Keratinocyte (primary cell): Measurements from ENCODE around the gene SUPT16H. TPM values are rescaled to one million over a fixed set of nuclear protein-coding genes. Genes with fewer than 3 reads are reported as not detected.

Experiments used
- DNase-seq: peaks from one replicate; pipeline ENCODE4 v3.0.0-alpha.2; 2011; ENCODE audit warnings: low read depth, missing footprints, low spot score
- FAIRE-seq: peaks from 2 replicates; lab custom pipeline; 2011; peaks lifted over from hg19 to GRCh38; lab: Jason Lieb, UNC
- H2AFZ ChIP-seq: 2 replicates; pipeline ENCODE4 v1.6.0; 2012; ENCODE audit warnings: low read length, control low read depth, inconsistent platforms; ENCODE audit not compliant: control insufficient read depth
- H3K27ac ChIP-seq: 2 replicates; pipeline ENCODE4 v1.5.1; 2011; ENCODE audit warnings: low read length; ENCODE audit not compliant: control insufficient read depth, insufficient read depth
- H3K27me3 ChIP-seq: 3 replicates; pipeline ENCODE4 v1.6.0; 2011; ENCODE audit warnings: low read length; ENCODE audit not compliant: control insufficient read depth, insufficient read depth; ENCODE audit errors: extremely low read depth
- H3K36me3 ChIP-seq, 2 experiments: 2 replicates in 1 of 2; 3 replicates in 1 of 2; pipeline ENCODE4 v1.5.1; 2011; ENCODE audit warnings: low read length in 2 of 2, mild to moderate bottlenecking in 1 of 2; ENCODE audit not compliant: control insufficient read depth in 2 of 2, insufficient read depth in 2 of 2; ENCODE audit errors: extremely low read depth in 1 of 2
- H3K4me1 ChIP-seq: 3 replicates; pipeline ENCODE4 v1.5.1; 2011; ENCODE audit warnings: low read length; ENCODE audit not compliant: control insufficient read depth, insufficient read depth; ENCODE audit errors: extremely low read depth
- H3K4me2 ChIP-seq: 3 replicates; pipeline ENCODE4 v1.6.0; 2011; ENCODE audit warnings: low read depth, low read length; ENCODE audit not compliant: control insufficient read depth, insufficient read depth; ENCODE audit errors: extremely low read depth
- H3K4me3 ChIP-seq, 3 experiments: fragments of 200-600 bp in 1 of 3; sonication (generic) in 1 of 3; 2 replicates in 2 of 3; 3 replicates in 1 of 3; pipeline ENCODE4 v1.5.1; 2011 to 2016; ENCODE audit warnings: low read length in 3 of 3, mild to moderate bottlenecking in 3 of 3, control low read depth in 2 of 3, inconsistent platforms in 1 of 3, low read depth in 1 of 3, mixed read lengths in 1 of 3, mixed run types in 1 of 3, moderate library complexity in 1 of 3; ENCODE audit not compliant: control insufficient read depth in 2 of 3, insufficient read depth in 2 of 3; ENCODE audit errors: extremely low read depth in 1 of 3
- H3K79me2 ChIP-seq: 2 replicates; pipeline ENCODE4 v1.6.0; 2012; ENCODE audit warnings: low read length; ENCODE audit not compliant: control insufficient read depth, insufficient read depth
- H3K9ac ChIP-seq: 3 replicates; pipeline ENCODE4 v1.6.0; 2011; ENCODE audit warnings: low read length; ENCODE audit not compliant: control insufficient read depth, insufficient read depth; ENCODE audit errors: extremely low read depth
- H3K9me1 ChIP-seq: 3 replicates; pipeline ENCODE4 v1.6.0; 2011; ENCODE audit warnings: low read length; ENCODE audit not compliant: control insufficient read depth, insufficient read depth; ENCODE audit errors: extremely low read depth
- H3K9me3 ChIP-seq: 2 replicates; pipeline ENCODE4 v1.5.1; 2012; ENCODE audit warnings: low read depth, low read length; ENCODE audit not compliant: control insufficient read depth
- H4K20me1 ChIP-seq: 3 replicates; pipeline ENCODE4 v1.6.0; 2011; ENCODE audit warnings: low read length; ENCODE audit not compliant: control insufficient read depth, insufficient read depth; ENCODE audit errors: extremely low read depth
- CTCF ChIP-seq, 3 experiments: IDR thresholded peaks in 1 of 3; conservative IDR thresholded peaks in 1 of 3; optimal IDR thresholded peaks in 1 of 3; 2 replicates in 2 of 3; 3 replicates in 1 of 3; pipeline versions ENCODE3 to v1.5.1; 2011; ENCODE audit warnings: low read length in 3 of 3, mild to moderate bottlenecking in 3 of 3, moderate library complexity in 2 of 3, control low read depth in 1 of 3, inconsistent platforms in 1 of 3; ENCODE audit not compliant: insufficient read depth in 2 of 3; ENCODE audit errors: extremely low read depth in 1 of 3
- EZH2 ChIP-seq: IDR thresholded peaks from one replicate; pipeline ENCODE4 v1.6.1; 2012; ENCODE audit warnings: inconsistent platforms, mild to moderate bottlenecking, low read length, moderate library complexity
- dilution Hi-C: fragments of 300-500 bp; cut with MboI; formaldehyde crosslinking; loops from one replicate; pipeline ENCODE4 v1.7.0; 2020; ENCODE audit warnings: low sequenced_read_pairs; ENCODE audit not compliant: extremely low pct_ligation_motif_present
- polyA plus RNA-seq, 5 experiments: library from polyadenylated mRNA; depleted of rRNA in 3 of 5; stranded (reverse) in 3 of 5; stranded (forward) in 1 of 5; unstranded in 1 of 5; fragments of >200 nt; gene quantifications; 1 replicate in 1 of 5; 2 replicates in 3 of 5; 3 replicates in 1 of 5; pipeline versions ENCODE4 v1.2.1 to v1.2.3, GENCODE V29; 2011 to 2012; ENCODE audit warnings: missing spikeins in 2 of 5, low read depth in 1 of 5, low replicate concordance in 1 of 5

Gene SUPT16H
- polyA plus RNA-seq, 1 donor (not counting 4 experiments of a cell fraction or from before 2014, with no cell fraction given): 79.4 TPM

- Histone ChIP-seq H3K79me2 (no peaks in the 10 kb centered on the region), H3K27ac (no peak overlapping the region), H3K9me1 (no peaks in the 10 kb centered on the region), H4K20me1 (no peaks in the 10 kb centered on the region), H3K36me3 (no peaks in the 10 kb centered on the region), H3K9me3 (no peaks in the 10 kb centered on the region), H3K4me3 (no peak overlapping the region), H2AFZ (no peak overlapping the region), H3K27me3 (no peaks in the 10 kb centered on the region), H3K4me2 (no peak overlapping the region), H3K9ac (no peak overlapping the region), H3K4me1 (no peaks in the 10 kb centered on the region)
- TF ChIP-seq CTCF (optimal IDR thresholded peaks at IDR 0.05 in 1 of 3, IDR thresholded peaks at IDR 0.05 in 1 of 3, conservative IDR thresholded peaks at IDR 0.05 in 1 of 3; ENCODE audit: extremely low read depth in 1 of 3, insufficient read depth in 2 of 3, low read length in 3 of 3): no peak
- no peak for TF ChIP-seq EZH2
- dilution Hi-C loops: no loop called here
- FAIRE-seq: no peak
- no peak for DNase-seq
Observed at GRCh38 chr14:21320913-21321312, 62.9 kb downstream of the SUPT16H start.

DNA sequence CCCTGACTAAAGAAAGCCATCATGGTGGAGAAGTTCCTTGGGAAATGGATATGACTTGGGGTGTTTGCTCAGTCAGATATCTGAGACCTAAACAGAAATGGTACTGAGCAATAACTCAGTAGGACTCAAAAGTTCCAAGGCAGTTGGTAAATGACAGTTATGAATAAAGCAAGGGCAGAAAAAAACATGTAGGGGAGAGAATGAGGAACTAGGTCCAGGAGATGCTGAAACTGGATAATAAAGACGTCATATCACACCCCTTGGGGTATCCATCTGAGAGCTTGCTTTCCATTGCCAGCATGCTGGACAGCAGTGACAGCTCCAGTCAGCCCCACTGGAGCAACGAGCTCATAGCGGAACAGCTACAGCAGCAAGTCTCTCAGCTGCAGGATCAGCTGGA is 66.4 kb downstream of the SUPT16H start:
- H3K27ac ChIP-seq: no peak overlapping the region
- no peaks in the 10 kb centered on the region for H3K36me3 ChIP-seq
- H3K9me3 ChIP-seq: no peaks in the 10 kb centered on the region
- no peak for DNase-seq
- no peak overlapping the region for H3K9ac ChIP-seq
- no peaks in the 10 kb centered on the region for H3K4me1 ChIP-seq
- no peak overlapping the region for H3K4me2 ChIP-seq
- H2AFZ ChIP-seq: no peak overlapping the region
- H4K20me1 ChIP-seq: no peaks in the 10 kb centered on the region
- no peak for FAIRE-seq
- no peak overlapping the region for H3K4me3 ChIP-seq
- no peaks in the 10 kb centered on the region for H3K9me1 ChIP-seq
- dilution Hi-C loops: no loop called here
- TF ChIP-seq CTCF (optimal IDR thresholded peaks at IDR 0.05 in 1 of 3, IDR thresholded peaks at IDR 0.05 in 1 of 3, conservative IDR thresholded peaks at IDR 0.05 in 1 of 3; ENCODE audit: extremely low read depth in 1 of 3, insufficient read depth in 2 of 3, low read length in 3 of 3) (no peak), EZH2 (no peak)
- H3K79me2 ChIP-seq: no peaks in the 10 kb centered on the region
- H3K27me3 ChIP-seq: no peaks in the 10 kb centered on the region
